HG02870 (cell line): ENCODE data around the gene SORCS3.
"Not testable (repeated sequence)": the region's sequence is repeated elsewhere in the genome, so short reads cannot be mapped to it uniquely, and the experiment has no call there.

Experiments
- ATAC-seq: cut with Tn5 transposase; IDR thresholded peaks from one replicate; pipeline ENCODE4 v1.9.1; 2021; ENCODE audit warnings: mild to moderate bottlenecking, moderate library complexity; ENCODE audit not compliant: unreplicated experiment

SORCS3 gene

GRCh38 chr10:104689105-104689504, 48.0 kb downstream of the SORCS3 start:
- no peak for ATAC-seq

DNA sequence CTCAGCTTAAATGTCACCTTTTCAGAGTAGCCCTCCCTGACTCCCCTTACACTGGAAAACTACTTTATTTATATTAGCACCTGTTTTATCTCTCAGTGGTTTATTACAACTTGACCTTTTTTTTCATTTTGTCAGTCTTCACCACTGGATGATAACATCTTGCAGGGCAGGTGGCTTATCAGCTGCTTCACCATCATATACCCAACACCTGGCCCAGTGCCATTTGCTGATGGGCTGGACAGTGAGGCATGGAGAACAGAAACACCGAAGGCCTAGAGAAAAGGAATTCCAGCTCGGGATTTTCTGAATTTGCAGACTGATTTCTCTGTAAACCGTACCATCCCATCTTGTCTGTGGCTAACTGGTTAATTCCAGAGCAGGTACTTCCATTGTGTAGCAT, 48.5 kb downstream of the SORCS3 start:
- no peak for ATAC-seq

DNA sequence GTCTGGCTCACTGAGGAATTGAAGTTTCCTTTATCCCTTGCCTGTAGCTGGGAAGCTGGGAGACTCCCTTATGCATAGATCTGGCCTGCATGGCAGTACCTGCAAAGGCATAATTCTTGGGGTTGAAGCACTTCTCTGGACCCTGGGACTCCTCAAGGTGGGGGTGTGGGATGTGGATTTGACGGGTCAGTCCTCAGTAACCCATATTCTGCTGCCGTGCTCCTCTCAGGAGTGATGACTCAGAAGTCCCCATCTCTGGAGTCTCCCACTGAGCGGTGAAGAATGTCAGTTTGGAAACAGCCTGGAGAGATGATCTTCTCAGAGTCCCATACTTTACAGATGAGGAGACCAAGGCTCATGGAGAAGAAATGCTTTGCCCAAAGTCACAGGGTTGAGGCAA, 49.0 kb downstream of the SORCS3 start:
- no peak for ATAC-seq

- ATAC-seq: no peak
Observed at GRCh38 chr10:104690959-104691358, 49.9 kb downstream of the SORCS3 start.

DNA sequence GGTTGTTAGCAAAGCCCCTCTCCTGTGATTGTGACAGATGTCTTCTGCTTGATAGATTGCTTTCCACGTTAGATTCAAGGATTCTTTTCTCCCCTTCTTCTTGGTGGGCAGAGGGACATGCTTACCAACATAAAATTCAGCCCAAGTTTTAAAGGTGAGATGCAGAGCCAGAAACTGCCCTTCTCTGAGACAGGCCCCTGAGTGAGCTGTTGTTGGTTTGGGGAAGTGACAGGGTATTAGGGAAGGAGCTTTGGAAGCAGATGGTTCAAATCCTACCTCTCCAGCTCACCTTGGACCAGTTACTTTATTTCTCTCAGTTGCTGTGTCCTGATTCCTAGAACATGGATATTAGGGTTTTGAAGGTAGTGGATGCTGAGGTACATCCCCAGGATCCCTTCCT, 53.0 kb downstream of the SORCS3 start:
- no peak for ATAC-seq

- not testable (repeated sequence) for ATAC-seq
Observed at GRCh38 chr10:104703262-104703661, 62.2 kb downstream of the SORCS3 start.

GRCh38 chr10:104706886-104707285, 65.8 kb downstream of the SORCS3 start:
- ATAC-seq: no peak

DNA sequence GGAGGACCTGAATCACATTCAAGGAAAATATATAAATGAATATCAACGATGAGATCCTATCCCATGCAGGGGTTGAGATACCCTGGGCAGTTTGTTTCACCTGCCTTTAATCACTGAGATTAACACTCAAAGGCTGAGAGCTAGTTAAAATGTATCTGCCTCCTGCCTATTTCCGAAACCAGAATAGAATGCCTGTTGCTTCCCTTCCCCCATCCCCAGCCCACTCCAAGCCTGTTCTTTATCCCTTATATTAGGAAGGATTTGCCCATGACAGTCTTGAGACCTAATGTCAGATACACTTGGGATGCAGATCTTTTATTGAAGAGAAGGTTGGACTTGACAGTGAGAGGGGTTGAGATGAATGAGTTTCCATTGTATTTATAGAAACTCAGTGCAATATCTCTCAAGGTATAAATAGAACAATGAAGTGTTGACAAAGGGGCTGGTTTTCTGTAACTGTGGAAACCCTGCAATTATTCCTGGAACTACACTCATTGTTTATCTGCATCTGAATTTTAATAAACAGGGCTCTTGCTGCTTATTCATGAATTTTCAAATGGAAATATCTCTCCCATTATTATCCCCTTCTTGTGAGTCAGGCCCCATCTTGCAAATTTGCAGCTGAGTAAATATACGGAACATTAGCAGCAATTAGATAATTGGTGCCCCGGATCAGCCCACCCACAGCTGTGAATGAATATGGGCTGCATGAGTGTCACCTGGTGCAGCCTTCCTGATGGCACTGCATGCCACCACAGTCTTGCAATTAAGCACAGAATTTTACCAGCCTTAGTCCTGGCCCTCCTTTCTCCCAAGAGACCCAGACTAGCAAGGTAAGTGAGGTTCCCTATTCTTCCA, 66.7 kb downstream of the SORCS3 start:
- no peak for ATAC-seq

DNA sequence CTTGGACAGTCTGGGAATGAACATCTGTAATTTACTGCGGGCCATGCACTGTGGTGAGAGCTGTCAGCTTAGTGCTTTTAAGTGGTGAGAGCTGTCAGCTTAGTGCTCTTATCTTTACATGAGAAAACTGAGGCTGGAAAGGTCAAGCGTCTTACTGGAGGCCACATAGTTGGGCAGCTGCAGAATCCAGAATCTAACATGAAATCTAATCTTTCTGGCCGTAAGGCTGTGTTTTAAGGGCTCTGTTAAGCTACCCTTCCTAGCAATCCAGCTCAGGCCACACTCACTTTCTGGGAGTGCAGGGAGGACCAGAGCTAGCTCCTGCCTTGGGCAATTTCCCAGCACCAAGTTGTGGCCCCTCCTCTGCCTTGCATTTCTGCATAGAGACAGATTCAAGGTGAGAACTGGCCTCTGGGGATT, 70.2 kb downstream of the SORCS3 start:
- ATAC-seq: no peak

DNA sequence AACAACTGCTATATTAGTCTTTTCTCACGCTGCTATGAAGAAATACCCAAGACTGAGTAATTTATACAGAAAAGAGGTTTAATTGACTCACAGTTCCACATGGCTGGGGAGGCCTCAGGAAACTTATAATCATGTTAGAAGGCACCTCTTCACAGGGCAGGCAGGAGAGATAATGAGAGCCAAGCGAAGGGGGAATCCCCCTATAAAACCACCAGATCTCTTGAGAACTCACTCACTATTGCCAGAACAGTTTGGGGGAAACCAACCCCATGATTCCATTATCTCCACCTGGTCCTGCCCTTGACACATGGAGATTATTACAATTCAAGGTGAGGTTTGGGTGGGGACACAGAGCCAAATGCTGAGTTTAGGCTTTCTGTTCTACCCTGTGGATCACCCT, 89.5 kb downstream of the SORCS3 start:
- not testable (repeated sequence) for ATAC-seq

DNA sequence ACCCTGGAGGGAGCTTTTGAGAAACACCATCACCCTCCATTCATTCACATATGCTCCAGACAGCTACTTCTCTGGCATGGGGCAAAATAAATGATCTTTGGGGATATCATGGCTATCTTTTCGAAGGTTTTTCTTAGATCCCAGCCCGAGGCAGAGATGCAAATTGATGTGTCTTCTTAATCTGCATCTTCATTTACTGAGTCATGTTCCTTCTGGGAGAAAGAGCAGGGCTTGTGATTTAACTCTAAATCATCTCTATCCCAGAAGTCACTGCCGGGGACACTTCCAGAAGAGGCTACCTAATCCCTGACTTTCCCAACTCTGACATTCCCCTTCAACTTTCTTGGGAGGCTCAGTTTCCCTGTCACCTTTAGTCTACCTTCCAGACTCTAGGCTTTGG, 90.1 kb downstream of the SORCS3 start:
- no peak for ATAC-seq

DNA sequence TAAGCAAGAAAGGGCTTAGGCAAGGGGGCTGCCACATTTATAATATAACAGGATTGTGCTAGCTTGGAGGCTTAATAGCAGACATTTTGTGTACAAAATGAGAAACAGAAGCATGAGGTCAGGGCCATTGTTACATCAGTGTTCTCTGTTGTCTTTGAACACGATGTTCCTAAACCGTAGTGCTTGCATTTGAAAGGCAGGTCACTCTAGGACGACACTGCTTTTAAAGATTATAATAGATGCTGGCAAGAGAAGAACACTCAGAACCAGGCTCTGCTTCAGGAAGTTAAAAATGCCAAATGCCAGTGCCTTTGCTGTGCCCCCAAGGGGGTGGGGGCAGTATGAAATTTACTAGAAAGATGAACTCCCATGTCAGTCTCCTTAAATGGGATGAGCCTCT, 91.1 kb downstream of the SORCS3 start:
- ATAC-seq: no peak

GRCh38 chr10:104734433-104734832, 93.3 kb downstream of the SORCS3 start:
- ATAC-seq: no peak

- no peak for ATAC-seq
Observed at GRCh38 chr10:104735036-104735756, 94.1 kb downstream of the SORCS3 start.

- ATAC-seq: no peak
Observed at GRCh38 chr10:104735757-104736391, 94.8 kb downstream of the SORCS3 start.

GRCh38 chr10:104741127-104741526, 100.0 kb downstream of the SORCS3 start:
- ATAC-seq: no peak

DNA sequence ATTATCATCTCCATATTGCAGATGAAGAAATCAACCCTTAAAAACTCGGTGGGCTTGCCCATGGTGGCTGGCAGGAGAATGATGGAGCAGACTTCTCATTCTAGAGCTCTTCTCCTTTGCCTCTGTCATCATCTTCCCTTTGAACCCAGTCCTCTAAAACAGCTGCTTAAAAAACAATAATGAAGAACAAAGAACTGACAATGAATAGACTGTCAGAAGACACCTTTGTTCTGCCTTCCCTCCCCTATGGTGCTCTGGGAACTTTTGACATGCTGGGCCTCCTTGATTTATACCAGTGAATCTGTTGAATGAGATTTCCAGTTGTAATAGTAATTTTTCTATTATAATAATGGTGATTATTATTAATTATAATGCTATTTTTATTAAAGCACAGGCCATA, 103.0 kb downstream of the SORCS3 start:
- ATAC-seq: no peak

DNA sequence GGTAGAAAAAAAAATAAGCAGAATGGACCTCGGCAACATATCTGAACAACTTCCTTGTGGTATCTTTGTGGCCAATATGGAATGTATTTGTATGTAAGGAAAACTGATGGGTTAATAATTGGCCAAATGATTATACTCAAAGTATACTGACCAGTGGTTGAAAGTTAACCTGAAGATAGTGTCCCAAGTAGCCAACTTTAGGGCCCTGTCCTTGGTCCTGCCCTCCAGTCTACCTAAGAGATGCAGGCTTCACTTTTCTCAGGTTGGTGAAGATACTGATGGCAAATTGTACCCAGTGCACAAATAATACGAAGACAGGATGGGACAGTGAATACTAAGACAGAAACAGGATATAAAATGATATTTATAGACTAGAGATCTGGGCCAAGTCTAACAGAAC, 109.2 kb downstream of the SORCS3 start:
- ATAC-seq: no peak

DNA sequence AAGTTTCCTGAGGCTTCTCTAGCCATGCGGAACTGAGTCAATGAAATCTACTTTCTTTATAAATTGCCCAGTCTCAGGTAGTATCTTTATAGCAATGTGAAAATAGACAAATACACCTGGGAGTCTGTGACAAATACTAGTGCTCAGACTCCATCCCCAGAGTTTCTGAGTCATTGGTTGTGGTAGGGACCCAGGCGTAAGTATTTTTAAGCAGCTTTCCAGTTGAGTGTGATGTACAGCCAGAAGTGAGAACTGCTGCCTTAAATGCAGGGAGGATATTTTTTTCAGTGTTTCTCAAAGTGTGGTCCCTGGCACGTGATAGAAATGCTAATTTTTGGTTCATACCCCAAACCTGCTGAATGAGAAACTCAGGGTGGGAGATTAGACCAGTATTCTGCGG, 121.7 kb downstream of the SORCS3 start:
- no peak for ATAC-seq

DNA sequence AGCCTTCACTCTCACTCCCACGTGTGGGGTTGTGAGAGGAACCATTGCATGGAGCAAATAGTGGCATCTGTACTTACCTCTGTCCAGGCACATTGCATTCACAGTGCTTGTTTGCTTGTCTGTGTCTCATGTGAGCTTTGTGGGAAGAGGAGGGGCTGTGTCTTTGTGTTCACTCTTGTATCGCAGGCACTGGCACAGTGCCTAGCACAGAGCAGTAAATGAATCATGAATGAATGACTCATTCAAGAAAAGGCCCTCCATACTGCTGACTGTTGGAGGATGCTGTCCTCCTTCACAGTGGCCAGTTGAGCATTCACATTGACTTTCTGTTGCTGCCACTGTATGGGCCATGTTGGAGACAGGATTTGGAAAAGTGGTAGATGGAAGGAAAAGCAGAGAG, 125.3 kb downstream of the SORCS3 start:
- ATAC-seq: no peak

DNA sequence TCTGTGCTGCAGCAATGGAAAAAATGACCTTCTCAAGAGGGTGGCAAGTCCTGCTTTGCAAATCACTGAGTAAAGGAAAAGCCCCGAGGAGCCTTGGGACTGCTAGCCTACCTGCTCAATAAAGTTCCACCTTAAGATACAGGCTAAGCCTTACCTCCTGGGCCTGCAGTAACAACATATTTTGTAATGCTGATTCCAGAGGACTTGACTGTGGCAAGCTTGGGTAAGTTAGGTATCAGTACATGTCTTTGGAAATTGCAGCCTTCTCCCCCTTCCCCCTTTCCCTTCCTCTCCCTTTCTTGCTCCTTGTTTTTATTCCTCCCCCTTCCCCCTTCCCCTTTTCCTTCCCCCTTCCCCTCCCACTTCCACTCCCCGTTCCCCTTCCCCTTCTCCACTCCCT, 126.2 kb downstream of the SORCS3 start:
- no peak for ATAC-seq

- ATAC-seq: no peak
Observed at GRCh38 chr10:104767745-104768144, 126.7 kb downstream of the SORCS3 start.
